Measurements from ENCODE around the gene ITGB5. TPM values are rescaled to one million over a fixed set of nuclear protein-coding genes. Genes with fewer than 3 reads are reported as not detected.

The ITGB5 gene
- total RNA-seq, 1 donor from 2014 or later = 501 TPM

DNA sequence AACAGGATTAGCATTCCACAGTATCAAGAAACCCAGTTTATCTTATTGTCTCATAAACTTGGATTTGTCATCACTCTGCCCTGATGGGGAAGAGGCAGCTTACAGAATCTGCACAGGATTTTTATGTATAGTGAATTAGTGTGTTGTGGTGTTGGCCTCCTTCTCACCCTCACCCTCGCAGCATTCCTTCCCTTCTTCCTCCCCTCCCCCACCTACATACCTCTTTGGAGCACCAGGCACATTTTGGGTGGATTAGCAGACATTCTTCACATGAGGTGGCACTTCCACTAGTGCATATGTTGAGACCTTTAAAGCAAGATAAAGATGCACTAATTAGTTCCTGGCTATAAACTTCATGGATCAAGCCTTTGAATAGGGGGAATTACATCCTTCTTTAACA, 13.9 kb downstream of the ITGB5 start:
- Mint-ChIP-seq H3K27ac (ENCODE audit: unreplicated experiment) (no peak overlapping the region), H3K4me3 (ENCODE audit: unreplicated experiment) (no peak overlapping the region), H3K4me1 (ENCODE audit: low read depth) (peaks cover 56% of the 10 kb centered on the region), H3K36me3 (ENCODE audit: low read depth) (peaks cover 22% of the 10 kb centered on the region), H3K27me3 (ENCODE audit: low read depth) (no peaks in the 10 kb centered on the region), H3K9me3 (ENCODE audit: low read depth) (no peaks in the 10 kb centered on the region)
- no peak for DNase-seq (ENCODE audit: low spot score)
- TF ChIP-seq, protein P1, sequence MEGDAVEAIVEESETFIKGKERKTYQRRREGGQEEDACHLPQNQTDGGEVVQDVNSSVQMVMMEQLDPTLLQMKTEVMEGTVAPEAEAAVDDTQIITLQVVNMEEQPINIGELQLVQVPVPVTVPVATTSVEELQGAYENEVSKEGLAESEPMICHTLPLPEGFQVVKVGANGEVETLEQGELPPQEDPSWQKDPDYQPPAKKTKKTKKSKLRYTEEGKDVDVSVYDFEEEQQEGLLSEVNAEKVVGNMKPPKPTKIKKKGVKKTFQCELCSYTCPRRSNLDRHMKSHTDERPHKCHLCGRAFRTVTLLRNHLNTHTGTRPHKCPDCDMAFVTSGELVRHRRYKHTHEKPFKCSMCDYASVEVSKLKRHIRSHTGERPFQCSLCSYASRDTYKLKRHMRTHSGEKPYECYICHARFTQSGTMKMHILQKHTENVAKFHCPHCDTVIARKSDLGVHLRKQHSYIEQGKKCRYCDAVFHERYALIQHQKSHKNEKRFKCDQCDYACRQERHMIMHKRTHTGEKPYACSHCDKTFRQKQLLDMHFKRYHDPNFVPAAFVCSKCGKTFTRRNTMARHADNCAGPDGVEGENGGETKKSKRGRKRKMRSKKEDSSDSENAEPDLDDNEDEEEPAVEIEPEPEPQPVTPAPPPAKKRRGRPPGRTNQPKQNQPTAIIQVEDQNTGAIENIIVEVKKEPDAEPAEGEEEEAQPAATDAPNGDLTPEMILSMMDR (IDR thresholded peaks at IDR 0.05) = no peak

DNA sequence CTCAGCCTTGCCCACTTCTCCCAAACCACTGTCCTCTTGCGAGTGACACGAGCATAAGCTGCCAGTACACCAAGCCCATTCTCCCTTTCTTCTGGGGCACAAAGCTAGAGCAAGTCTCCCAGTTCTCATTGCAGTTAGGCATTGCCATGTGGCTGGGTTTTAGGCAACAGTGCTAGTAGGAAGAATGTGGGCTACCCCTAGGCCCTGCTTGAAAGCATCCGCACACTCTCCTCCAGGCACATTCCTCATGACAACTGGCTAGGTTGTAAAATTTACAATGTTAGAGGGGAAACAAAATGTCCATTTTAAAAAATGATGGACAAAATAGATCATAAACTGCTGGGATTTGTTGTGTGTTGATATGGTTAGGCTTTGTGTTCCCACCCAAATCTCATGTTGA, 19.7 kb downstream of the ITGB5 start:
- Mint-ChIP-seq H3K27ac (ENCODE audit: unreplicated experiment) (no peak overlapping the region), H3K36me3 (ENCODE audit: low read depth) (peaks cover 35% of the 10 kb centered on the region), H3K4me3 (ENCODE audit: unreplicated experiment) (no peak overlapping the region), H3K9me3 (ENCODE audit: low read depth) (no peaks in the 10 kb centered on the region), H3K4me1 (ENCODE audit: low read depth) (peaks cover 33% of the 10 kb centered on the region), H3K27me3 (ENCODE audit: low read depth) (no peaks in the 10 kb centered on the region)
- TF ChIP-seq, protein P1 (IDR thresholded peaks at IDR 0.05) = no peak
- no peak for DNase-seq (ENCODE audit: low spot score)

DNA sequence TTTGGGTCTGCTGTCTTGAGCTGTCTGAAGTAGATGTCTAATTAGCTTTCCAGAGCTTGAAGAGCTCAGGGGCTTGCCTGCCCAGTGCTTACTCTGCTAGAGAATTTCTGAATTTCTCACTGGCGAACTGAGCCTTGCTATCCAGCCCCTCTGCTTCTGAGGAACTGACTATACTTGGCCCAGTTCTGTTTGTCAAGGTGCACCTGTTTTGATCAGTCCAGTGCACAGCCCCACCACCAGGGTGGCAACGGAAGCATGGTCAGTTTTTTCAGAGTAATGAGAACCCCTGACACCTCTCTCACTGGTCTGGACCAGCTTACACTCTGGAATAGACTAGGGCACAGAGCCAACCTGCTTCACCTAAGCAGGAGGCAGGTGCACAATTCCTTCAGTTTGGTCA, 25.2 kb downstream of the ITGB5 start:
- TF ChIP-seq, protein P1 (IDR thresholded peaks at IDR 0.05) = no peak
- Mint-ChIP-seq H3K9me3 (ENCODE audit: low read depth) (peaks cover 2% of the 10 kb centered on the region), H3K27me3 (ENCODE audit: low read depth) (no peaks in the 10 kb centered on the region), H3K36me3 (ENCODE audit: low read depth) (peaks cover 15% of the 10 kb centered on the region), H3K4me1 (ENCODE audit: low read depth) (peaks cover 67% of the 10 kb centered on the region), H3K4me3 (ENCODE audit: unreplicated experiment) (no peak overlapping the region), H3K27ac (ENCODE audit: unreplicated experiment) (peak overlapping the region; percentile 93)
- no peak for DNase-seq (ENCODE audit: low spot score)

DNA sequence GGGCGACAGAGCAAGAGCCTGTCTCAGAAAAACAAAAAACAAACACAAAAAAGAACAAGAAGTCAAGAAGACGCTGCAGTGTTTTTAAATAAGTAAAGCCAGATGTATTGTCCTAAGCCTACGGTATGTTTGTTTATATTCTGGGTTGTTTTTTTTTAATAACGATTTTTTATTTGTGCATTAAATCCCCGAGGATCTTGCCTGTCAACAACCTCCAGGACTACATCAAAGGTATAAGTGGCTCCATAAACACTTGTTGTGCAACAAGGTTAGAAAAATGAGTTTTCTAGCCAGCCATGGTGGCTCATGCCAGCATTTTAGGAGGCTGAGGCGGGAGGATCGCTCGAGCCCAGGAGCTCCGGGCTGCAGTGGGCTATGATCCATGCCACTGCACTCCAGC, 26.1 kb downstream of the ITGB5 start:
- peaks cover 2% of the 10 kb centered on the region for H3K9me3 Mint-ChIP-seq (ENCODE audit: low read depth)
- no peaks in the 10 kb centered on the region for H3K27me3 Mint-ChIP-seq (ENCODE audit: low read depth)
- peaks cover 12% of the 10 kb centered on the region for H3K36me3 Mint-ChIP-seq (ENCODE audit: low read depth)
- peak overlapping the region; percentile 43 for H3K4me3 Mint-ChIP-seq (ENCODE audit: unreplicated experiment)
- peaks cover 66% of the 10 kb centered on the region for H3K4me1 Mint-ChIP-seq (ENCODE audit: low read depth)
- H3K27ac Mint-ChIP-seq (ENCODE audit: unreplicated experiment) = peak overlapping the region; percentile 93
- TF ChIP-seq, protein P1 (IDR thresholded peaks at IDR 0.05) = no peak
- DNase-seq (ENCODE audit: low spot score) = no peak

DNA sequence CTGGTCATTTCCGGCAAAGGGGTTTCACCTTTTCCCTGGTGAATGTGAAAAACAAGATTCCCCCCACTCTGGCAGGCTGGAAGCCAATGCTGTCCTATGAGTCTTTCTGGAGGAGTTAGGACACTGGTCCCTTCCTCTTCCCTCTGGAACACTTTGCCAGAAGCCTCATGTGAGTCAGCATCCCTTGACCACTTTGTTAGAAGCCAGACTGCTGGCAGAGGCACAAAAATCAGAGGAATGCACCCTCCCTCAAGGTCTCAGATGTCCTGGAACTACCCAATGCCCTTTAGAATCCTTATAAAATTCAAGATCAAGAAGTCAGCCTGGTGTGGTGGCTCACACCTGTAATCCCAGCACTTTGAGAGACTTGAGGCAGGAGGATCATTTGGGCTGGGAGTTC, 26.6 kb downstream of the ITGB5 start:
- H3K4me1 Mint-ChIP-seq (ENCODE audit: low read depth) = peaks cover 70% of the 10 kb centered on the region
- H3K27me3 Mint-ChIP-seq (ENCODE audit: low read depth) = no peaks in the 10 kb centered on the region
- peak overlapping the region; percentile 43 for H3K4me3 Mint-ChIP-seq (ENCODE audit: unreplicated experiment)
- TF ChIP-seq, protein P1 (IDR thresholded peaks at IDR 0.05) = no peak
- peaks cover 16% of the 10 kb centered on the region for H3K36me3 Mint-ChIP-seq (ENCODE audit: low read depth)
- DNase-seq (ENCODE audit: low spot score) = no peak
- peaks cover 2% of the 10 kb centered on the region for H3K9me3 Mint-ChIP-seq (ENCODE audit: low read depth)
- H3K27ac Mint-ChIP-seq (ENCODE audit: unreplicated experiment) = peak overlapping the region; percentile 93
